ENCODE measurements around the gene TAS2R4. TPM values are rescaled to one million over a fixed set of nuclear protein-coding genes. Genes with fewer than 3 reads are reported as not detected.
A peak's percentile ranks its signal among the peaks of the same experiment; 100 is the strongest.
"Not testable (repeated sequence)": the region's sequence is repeated elsewhere in the genome, so short reads cannot be mapped to it uniquely, and the experiment has no call there.

The TAS2R4 gene
- total RNA-seq, 3 donors from 2014 or later, result 1.1 to 2.3 (median 2.1) TPM

DNA sequence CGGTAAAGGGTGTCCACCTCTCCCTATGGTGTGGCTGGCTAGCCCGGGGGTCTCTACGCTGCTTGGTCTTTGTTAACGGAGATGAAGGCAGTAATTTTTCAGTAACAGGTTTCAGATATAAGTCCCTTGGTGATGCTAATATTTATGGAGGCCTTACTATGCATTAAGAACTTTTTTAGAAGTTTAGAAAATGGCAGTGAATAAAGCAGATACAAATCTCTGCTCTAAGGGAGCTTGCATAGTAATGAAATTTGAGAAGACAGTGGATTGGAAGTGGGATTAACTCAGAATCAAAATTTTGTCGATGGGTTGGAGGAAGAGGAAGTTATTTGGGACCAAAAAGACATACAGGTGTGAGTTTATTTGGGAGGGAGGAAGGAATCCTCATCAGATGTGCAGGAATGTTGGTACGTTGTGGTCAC lies 37.9 kb upstream of the TAS2R4 start:
- H3K4me3 ChIP-seq, result peak overlapping the region; percentile 39
- intact Hi-C loops (cut with DNase I, micrococcal nuclease), result loop anchor here in 1 of 2 donors (2.0 to 5.0 kb wide), 2 partner anchors 36 to 84 kb away; partner anchors contain the start of gene DENND11
- ATAC-seq, result no peak
- H3K4me1 ChIP-seq (ENCODE audit: low read depth), result peaks cover 7% of the 10 kb centered on the region
- H3K36me3 ChIP-seq (ENCODE audit: low read depth), result no peaks in the 10 kb centered on the region
- no peaks in the 10 kb centered on the region for H3K9me3 ChIP-seq
- DNase-seq, result no peak
- TF ChIP-seq, protein P1, sequence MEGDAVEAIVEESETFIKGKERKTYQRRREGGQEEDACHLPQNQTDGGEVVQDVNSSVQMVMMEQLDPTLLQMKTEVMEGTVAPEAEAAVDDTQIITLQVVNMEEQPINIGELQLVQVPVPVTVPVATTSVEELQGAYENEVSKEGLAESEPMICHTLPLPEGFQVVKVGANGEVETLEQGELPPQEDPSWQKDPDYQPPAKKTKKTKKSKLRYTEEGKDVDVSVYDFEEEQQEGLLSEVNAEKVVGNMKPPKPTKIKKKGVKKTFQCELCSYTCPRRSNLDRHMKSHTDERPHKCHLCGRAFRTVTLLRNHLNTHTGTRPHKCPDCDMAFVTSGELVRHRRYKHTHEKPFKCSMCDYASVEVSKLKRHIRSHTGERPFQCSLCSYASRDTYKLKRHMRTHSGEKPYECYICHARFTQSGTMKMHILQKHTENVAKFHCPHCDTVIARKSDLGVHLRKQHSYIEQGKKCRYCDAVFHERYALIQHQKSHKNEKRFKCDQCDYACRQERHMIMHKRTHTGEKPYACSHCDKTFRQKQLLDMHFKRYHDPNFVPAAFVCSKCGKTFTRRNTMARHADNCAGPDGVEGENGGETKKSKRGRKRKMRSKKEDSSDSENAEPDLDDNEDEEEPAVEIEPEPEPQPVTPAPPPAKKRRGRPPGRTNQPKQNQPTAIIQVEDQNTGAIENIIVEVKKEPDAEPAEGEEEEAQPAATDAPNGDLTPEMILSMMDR (IDR thresholded peaks at IDR 0.05), result no peak

DNA sequence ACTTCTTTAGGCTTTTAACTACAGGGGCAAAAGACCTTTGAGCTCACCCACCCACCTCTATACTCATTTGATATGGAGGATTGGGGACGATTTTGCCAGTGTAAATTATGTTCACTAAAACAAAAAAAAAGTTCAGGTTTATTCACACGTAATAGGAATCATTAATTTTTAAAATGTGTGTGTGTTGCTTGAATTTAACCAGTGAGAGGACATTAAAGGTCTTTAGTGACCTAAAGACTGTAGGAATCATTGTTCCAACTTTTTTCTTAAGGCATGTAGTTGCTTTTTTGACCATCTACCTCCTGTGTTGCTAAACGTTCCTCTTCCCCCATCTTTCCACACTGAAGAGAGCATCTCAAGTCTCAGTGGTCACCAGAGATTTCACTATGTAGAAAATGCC lies 37.2 kb upstream of the TAS2R4 start:
- Histone ChIP-seq H3K36me3 (ENCODE audit: low read depth) (no peaks in the 10 kb centered on the region), H3K4me3 (no peak overlapping the region), H3K9me3 (no peaks in the 10 kb centered on the region), H3K4me1 (ENCODE audit: low read depth) (peaks cover 7% of the 10 kb centered on the region)
- intact Hi-C loops (cut with DNase I, micrococcal nuclease), result loop anchor here in 1 of 2 donors (2.0 to 5.0 kb wide), 2 partner anchors 37 to 84 kb away; partner anchors contain the start of gene DENND11
- DNase-seq (no peak), ATAC-seq (no peak)
- TF ChIP-seq, protein P1 (IDR thresholded peaks at IDR 0.05), result no peak

DNA sequence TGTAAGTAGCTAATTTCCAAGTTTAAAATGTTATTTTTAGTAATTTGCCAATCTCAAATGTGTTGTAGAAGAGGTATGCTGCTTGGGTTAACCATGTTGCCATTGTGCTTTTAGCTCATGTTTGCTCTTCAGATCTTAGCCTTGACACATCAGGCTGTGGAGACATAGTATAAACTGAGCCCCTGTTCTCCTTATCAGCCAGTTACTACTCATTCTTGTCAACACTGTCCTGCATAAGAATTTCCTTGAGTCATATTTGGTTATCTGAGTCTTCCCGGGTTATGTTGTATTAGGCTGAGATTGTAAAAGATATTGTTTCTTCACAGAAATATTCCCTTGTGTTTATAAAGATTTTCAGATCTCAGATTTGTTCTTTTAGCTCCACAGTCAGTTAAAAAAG lies 34.2 kb upstream of the TAS2R4 start:
- H3K36me3 ChIP-seq (ENCODE audit: low read depth), result no peaks in the 10 kb centered on the region
- H3K4me1 ChIP-seq (ENCODE audit: low read depth), result peaks cover 7% of the 10 kb centered on the region
- DNase-seq (no peak), ATAC-seq (no peak)
- no peaks in the 10 kb centered on the region for H3K9me3 ChIP-seq
- TF ChIP-seq, protein P1 (IDR thresholded peaks at IDR 0.05), result no peak
- no peak overlapping the region for H3K4me3 ChIP-seq
- intact Hi-C loops (cut with DNase I, micrococcal nuclease), result no loop called here

DNA sequence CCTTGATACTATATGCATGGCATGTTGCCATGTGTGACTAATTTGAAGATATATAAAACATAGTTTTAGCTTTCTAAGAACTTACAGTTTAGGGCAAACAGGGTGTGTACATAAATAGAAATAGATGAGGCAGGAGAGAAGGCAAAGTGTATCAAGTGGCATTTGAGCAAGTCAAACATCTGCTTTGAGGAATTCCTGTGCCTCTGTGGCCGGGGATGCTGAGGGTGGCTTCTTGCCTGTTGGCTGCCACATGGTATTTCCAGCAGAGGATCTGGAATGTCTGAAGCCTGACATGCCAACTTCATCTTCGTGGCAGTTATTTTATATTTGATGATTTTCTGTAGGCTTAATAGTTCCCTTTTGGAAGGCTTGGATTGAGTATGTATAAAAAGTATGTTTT lies 32.3 kb upstream of the TAS2R4 start:
- Histone ChIP-seq H3K9me3 (no peaks in the 10 kb centered on the region), H3K36me3 (ENCODE audit: low read depth) (no peaks in the 10 kb centered on the region), H3K4me3 (no peak overlapping the region), H3K4me1 (ENCODE audit: low read depth) (peaks cover 2% of the 10 kb centered on the region)
- no peak for DNase-seq
- ATAC-seq, result no peak
- intact Hi-C loops (cut with DNase I, micrococcal nuclease), result no loop called here
- TF ChIP-seq, protein P1 (IDR thresholded peaks at IDR 0.05), result no peak

DNA sequence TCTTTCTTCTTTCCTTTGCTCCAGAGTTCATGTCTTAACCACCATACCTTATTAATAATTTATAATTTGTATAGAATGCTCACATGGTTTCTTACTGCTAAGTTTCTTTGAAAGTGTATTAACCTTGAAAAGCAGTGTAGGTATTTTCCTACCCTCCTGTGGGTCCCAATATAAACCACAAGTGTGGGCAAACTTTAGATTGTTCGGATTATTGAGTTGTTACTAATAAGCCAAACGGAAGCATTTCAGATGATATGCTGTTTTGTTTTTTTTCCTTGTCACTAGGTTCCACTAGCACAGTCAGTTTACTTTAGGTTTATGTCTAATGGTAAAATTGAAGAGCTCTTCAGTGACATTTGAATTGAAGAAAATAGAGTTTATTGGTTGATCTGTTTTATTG lies 28.1 kb upstream of the TAS2R4 start:
- intact Hi-C loops (cut with DNase I, micrococcal nuclease), result no loop called here
- no peak overlapping the region for H3K4me3 ChIP-seq
- H3K36me3 ChIP-seq (ENCODE audit: low read depth), result peaks cover 17% of the 10 kb centered on the region

DNA sequence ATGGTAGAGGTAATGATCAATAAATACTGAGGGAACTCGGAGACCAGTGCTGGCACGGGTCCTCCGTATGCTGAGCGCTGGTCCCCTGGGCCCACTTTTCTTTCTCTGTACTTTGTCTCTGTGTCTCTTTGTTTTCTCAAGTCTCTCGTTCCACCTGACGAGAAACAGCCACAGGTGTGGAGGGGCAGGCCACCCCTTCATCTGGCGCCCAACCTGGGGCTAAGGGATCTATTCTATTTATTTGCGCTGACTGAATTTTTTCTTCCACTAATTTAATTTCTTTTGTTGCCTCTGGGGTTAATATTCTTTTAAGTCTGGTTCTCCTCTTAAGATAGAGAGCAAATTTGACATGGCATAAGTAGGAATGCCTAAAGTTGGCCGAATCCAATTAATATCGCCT lies 24.6 kb upstream of the TAS2R4 start:
- H3K4me3 ChIP-seq; intact Hi-C loops (cut with DNase I, micrococcal nuclease); ATAC-seq; DNase-seq; H3K4me1 ChIP-seq (ENCODE audit: low read depth): not testable (repeated sequence)
- Histone ChIP-seq H3K9me3 (peaks cover 28% of the 10 kb centered on the region), H3K36me3 (ENCODE audit: low read depth) (peaks cover 17% of the 10 kb centered on the region)

More for the DNA sequence above, 28.1 kb upstream of the TAS2R4 start:
- Histone ChIP-seq H3K9me3 (peaks cover 28% of the 10 kb centered on the region), H3K4me1 (ENCODE audit: low read depth) (no peaks in the 10 kb centered on the region)
- DNase-seq (no peak), ATAC-seq (no peak)
- TF ChIP-seq, protein P1 (IDR thresholded peaks at IDR 0.05), result no peak
